RCC 7860 (cell line): ENCODE results near the gene DNAAF5.
A peak's percentile ranks its signal among the peaks of the same experiment; 100 is the strongest.

Source experiments
- DNase-seq: peaks from one replicate; pipeline ENCODE4 v3.0.0-alpha.2; 2015; ENCODE audit warnings: low spot score
- FAIRE-seq: peaks from 2 replicates; lab custom pipeline; 2012; peaks lifted over from hg19 to GRCh38; lab: Jason Lieb, UNC

DNAAF5 gene

GRCh38 chr7:831596-832166, 105.2 kb downstream of the DNAAF5 start:
- DNase-seq (peak; percentile 83), FAIRE-seq (peak; percentile 93)

DNA sequence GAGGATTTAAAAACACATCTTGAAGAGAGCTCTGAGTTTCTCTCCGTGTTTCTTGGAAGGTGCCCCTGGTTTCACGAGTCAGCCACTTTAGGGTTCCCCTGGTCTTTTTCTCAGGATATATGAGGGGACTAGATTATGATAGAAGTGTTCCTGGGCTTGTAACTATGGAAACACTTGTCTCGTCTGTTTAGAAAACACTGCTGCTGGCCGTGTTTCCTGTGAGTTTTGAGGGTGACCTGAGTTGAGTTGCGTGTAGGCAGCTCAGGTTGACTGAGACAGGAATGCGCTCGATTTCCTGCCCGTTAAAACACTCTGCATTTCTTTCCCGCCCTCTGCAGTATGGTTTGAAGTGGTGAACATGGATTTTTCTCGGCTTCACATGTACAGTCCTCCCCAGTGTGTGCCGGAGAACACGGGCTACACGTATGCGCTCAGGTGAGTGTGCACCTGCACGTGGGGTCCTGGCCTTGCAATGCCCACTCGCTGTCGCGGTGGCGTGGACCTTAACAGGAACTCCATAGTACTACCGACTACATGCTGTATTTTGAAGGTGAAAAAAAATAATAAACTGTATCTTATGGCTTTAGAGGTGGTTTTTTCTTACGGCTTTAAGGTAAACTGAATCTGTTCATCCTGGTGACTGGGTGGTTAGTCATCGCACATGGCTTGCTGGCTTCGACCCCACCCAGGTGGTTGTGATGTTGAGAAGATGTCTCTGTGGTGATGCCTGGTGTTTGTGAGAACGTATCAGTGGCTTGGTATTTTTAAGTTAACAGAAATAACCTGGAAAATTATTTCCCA, 105.9 kb downstream of the DNAAF5 start, which contains the start of gene SUN1:
SUN1 (plus strand) TSS at position 310 of the 801 bp plus-strand sequence; CDS start at position 359, 49 bp downstream.
- peak; percentile 86 for FAIRE-seq
- DNase-seq, result peak; percentile 87

- FAIRE-seq (no peak), DNase-seq (no peak)
Measured at GRCh38 chr7:832968-833424, 106.5 kb downstream of the DNAAF5 start.

GRCh38 chr7:833601-834258, 107.2 kb downstream of the DNAAF5 start:
- no peak for FAIRE-seq
- no peak for DNase-seq

GRCh38 chr7:834277-834676, 107.8 kb downstream of the DNAAF5 start:
- DNase-seq (no peak), FAIRE-seq (no peak)

GRCh38 chr7:835021-835420, 108.5 kb downstream of the DNAAF5 start:
- FAIRE-seq (no peak), DNase-seq (no peak)

GRCh38 chr7:835485-836401, 109.2 kb downstream of the DNAAF5 start:
- no peak for DNase-seq
- no peak for FAIRE-seq
